Esophagus squamous epithelium (tissue), 5 donors: ENCODE results near the gene SMARCD1. TPM values are rescaled to one million over a fixed set of nuclear protein-coding genes. Genes with fewer than 3 reads are reported as not detected.

Experiments
- DNase-seq: peaks from one replicate; lab custom pipeline; 2025; lab: John Stamatoyannopoulos, UW
- H3K27ac ChIP-seq, 4 donors: fragments of 200-600 bp; sonication (generic); one replicate each; pipeline ENCODE4 v1.5.1; 2016 to 2019; ENCODE audit warnings: mild to moderate bottlenecking in 1 of 4
- H3K27me3 ChIP-seq, 4 donors: fragments of 200-600 bp; sonication (generic); 1 replicate in 3 of 4; 2 replicates in 1 of 4; pipeline versions ENCODE4 v1.5.1 to v1.6.0; 2017 to 2021; ENCODE audit warnings: antibody characterized with exemption in 1 of 4
- H3K36me3 ChIP-seq, 3 donors: fragments of 200-600 bp; sonication (generic); one replicate each; pipeline ENCODE4 v1.5.1; 2016 to 2019
- H3K4me1 ChIP-seq, 3 donors: fragments of 200-600 bp; sonication (generic); one replicate each; pipeline ENCODE4 v1.5.1; 2017 to 2019
- H3K4me3 ChIP-seq, 4 donors: fragments of 200-600 bp; sonication (generic); 1 replicate in 3 of 4; 2 replicates in 1 of 4; pipeline ENCODE4 v1.5.1; 2016 to 2019; ENCODE audit warnings: mild to moderate bottlenecking in 2 of 4, moderate library complexity in 1 of 4
- H3K9me3 ChIP-seq, 3 donors: fragments of 200-600 bp; sonication (generic); one replicate each; pipeline ENCODE4 v1.5.1; 2016 to 2019
- POLR2A ChIP-seq, 4 donors: fragments of 450-650 bp; IDR thresholded peaks; one replicate each; pipeline ENCODE4 v1.6.1; 2017; ENCODE audit warnings: antibody characterized with exemption in 4 of 4, mild to moderate bottlenecking in 4 of 4, moderate library complexity in 3 of 4
- WGBS, 2 donors: methylation state at CpG; one replicate each; pipeline ENCODE4 v1.1.5; 2018; 5-methylcytosine and 5-hydroxymethylcytosine counted together
- intact Hi-C: fragments of 100-400 bp; cut with DNase I; formaldehyde crosslinking; loops from one replicate; pipeline ENCODE4 v1.15.0; 2022
- total RNA-seq, 4 donors: library from RNA; depleted of rRNA; stranded (reverse); fragments of >200 nt; gene quantifications; one replicate each; pipeline ENCODE4 v1.1.0, GENCODE V29; 2016
- TF ChIP-seq, protein P1 (sequence below), 6 experiments: fragments of 450-650 bp in 4 of 6; fragments of 200-600 bp in 2 of 6; sonication (generic) in 2 of 6; IDR thresholded peaks; one replicate each; pipeline ENCODE4 v1.5.1; 2016 to 2019; ENCODE audit warnings: antibody characterized with exemption in 6 of 6, mild to moderate bottlenecking in 4 of 6, moderate library complexity in 4 of 6
- donor health status: DM: yes; HTN: yes; CAD: no.

The SMARCD1 gene
- total RNA-seq, 4 donors from 2014 or later = 34.5 to 67.8 (median 46.5) TPM

GRCh38 chr12:50101663-50102062 is 16.5 kb downstream of the SMARCD1 start:
- intact Hi-C loops = no loop called here
- H3K36me3 ChIP-seq = peaks cover 23 to 51% (median 24%) of the 10 kb centered on the region in 3 donors

DNA sequence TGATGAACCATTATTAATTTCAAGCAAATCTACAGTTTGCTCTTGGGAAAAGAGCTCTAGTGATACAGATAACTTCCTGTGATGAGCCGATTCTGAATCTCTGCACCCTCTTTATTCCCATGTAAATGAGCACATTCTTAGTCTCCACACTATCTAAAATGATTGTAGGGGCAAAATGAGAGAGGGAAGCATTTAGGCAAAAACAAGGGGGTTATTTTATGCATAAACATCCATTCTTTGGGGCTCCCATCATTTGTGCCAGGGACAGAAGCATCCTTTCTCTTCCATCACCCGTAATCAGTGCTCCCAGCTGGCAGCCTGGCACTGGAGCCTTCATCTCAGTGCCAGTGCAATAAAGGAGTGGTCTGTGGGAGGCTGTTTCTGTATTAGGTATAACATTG is 17.0 kb downstream of the SMARCD1 start:
- no peak for DNase-seq
- intact Hi-C loops = no loop called here
- WGBS, 2 donors = 78 to 85% methylated on average over 2 of the region's 2 CpGs
- TF ChIP-seq, protein P1, sequence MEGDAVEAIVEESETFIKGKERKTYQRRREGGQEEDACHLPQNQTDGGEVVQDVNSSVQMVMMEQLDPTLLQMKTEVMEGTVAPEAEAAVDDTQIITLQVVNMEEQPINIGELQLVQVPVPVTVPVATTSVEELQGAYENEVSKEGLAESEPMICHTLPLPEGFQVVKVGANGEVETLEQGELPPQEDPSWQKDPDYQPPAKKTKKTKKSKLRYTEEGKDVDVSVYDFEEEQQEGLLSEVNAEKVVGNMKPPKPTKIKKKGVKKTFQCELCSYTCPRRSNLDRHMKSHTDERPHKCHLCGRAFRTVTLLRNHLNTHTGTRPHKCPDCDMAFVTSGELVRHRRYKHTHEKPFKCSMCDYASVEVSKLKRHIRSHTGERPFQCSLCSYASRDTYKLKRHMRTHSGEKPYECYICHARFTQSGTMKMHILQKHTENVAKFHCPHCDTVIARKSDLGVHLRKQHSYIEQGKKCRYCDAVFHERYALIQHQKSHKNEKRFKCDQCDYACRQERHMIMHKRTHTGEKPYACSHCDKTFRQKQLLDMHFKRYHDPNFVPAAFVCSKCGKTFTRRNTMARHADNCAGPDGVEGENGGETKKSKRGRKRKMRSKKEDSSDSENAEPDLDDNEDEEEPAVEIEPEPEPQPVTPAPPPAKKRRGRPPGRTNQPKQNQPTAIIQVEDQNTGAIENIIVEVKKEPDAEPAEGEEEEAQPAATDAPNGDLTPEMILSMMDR (IDR thresholded peaks at IDR 0.05) = no peak
- no peak for TF ChIP-seq POLR2A (IDR thresholded peaks at IDR 0.05)
- H3K4me1 ChIP-seq = peaks cover 17 to 36% (median 20%) of the 10 kb centered on the region in 3 donors
- H3K4me3 ChIP-seq = no peak overlapping the region
- no peak overlapping the region for H3K27ac ChIP-seq
- no peaks in the 10 kb centered on the region for H3K27me3 ChIP-seq
- peaks cover 19 to 46% (median 20%) of the 10 kb centered on the region in 3 donors for H3K36me3 ChIP-seq
- no peaks in the 10 kb centered on the region for H3K9me3 ChIP-seq

More at GRCh38 chr12:50101663-50102062, 16.5 kb downstream of the SMARCD1 start:
- WGBS, 2 donors = 73 to 77% methylated on average over 3 of the region's 3 CpGs
- DNase-seq = no peak
- Histone ChIP-seq H3K9me3 (no peaks in the 10 kb centered on the region), H3K4me1 (peaks cover 17 to 36% (median 20%) of the 10 kb centered on the region in 3 donors), H3K4me3 (no peak overlapping the region), H3K27me3 (no peaks in the 10 kb centered on the region), H3K27ac (no peak overlapping the region)
- TF ChIP-seq, protein P1 (IDR thresholded peaks at IDR 0.05) = peak in 4 of 6 experiments; percentile 37 to 43 (median 40)
- TF ChIP-seq POLR2A (IDR thresholded peaks at IDR 0.05) = no peak

GRCh38 chr12:50102646-50103309 is 17.6 kb downstream of the SMARCD1 start:
- intact Hi-C loops = no loop called here

DNA sequence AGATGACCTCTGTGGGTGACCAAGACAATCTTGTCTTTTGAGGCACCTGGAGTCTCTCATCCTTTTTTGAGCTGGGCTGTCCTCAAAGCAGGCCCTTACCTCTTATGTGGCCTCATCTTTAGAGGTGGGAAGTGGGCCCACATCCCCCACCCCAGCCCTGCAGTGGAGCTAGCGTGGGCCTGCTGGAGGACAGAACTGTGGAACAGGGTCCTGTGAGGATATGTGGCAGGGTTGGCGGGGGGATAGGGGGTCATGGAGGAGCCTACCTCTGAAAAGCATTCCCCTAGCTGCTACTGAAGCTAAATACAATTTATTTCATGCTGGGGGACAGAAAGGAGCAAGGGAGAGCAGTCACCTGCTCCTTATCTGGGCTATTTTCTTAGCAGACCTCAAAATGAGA is 18.2 kb downstream of the SMARCD1 start:
- H3K27ac ChIP-seq = peak overlapping the region in 3 of 4 donors; percentile 5 to 26 (median 24)
- peaks cover 9 to 34% (median 12%) of the 10 kb centered on the region in 3 donors for H3K36me3 ChIP-seq
- H3K9me3 ChIP-seq = no peaks in the 10 kb centered on the region
- intact Hi-C loops = no loop called here
- TF ChIP-seq POLR2A (IDR thresholded peaks at IDR 0.05) = no peak
- TF ChIP-seq, protein P1 (IDR thresholded peaks at IDR 0.05) = no peak
- 100% methylated on average over 1 of the region's 2 CpGs; no CpG with 5 or more reads in 1 of the 2 donors for WGBS, 2 donors
- DNase-seq = no peak
- H3K4me3 ChIP-seq = no peak overlapping the region
- no peaks in the 10 kb centered on the region for H3K27me3 ChIP-seq
- H3K4me1 ChIP-seq = peaks cover 17 to 36% (median 20%) of the 10 kb centered on the region in 3 donors

More at GRCh38 chr12:50102646-50103309, 17.6 kb downstream of the SMARCD1 start:
- Histone ChIP-seq H3K4me1 (peaks cover 17 to 36% (median 20%) of the 10 kb centered on the region in 3 donors), H3K27ac (no peak overlapping the region), H3K27me3 (no peaks in the 10 kb centered on the region), H3K4me3 (no peak overlapping the region), H3K36me3 (peaks cover 14 to 39% (median 16%) of the 10 kb centered on the region in 3 donors), H3K9me3 (no peaks in the 10 kb centered on the region)
- WGBS, 2 donors = 75 to 79% methylated on average over 4 to 7 of the region's 8 CpGs
- TF ChIP-seq POLR2A (IDR thresholded peaks at IDR 0.05) = no peak
- TF ChIP-seq, protein P1 (IDR thresholded peaks at IDR 0.05) = no peak
- DNase-seq = no peak

DNA sequence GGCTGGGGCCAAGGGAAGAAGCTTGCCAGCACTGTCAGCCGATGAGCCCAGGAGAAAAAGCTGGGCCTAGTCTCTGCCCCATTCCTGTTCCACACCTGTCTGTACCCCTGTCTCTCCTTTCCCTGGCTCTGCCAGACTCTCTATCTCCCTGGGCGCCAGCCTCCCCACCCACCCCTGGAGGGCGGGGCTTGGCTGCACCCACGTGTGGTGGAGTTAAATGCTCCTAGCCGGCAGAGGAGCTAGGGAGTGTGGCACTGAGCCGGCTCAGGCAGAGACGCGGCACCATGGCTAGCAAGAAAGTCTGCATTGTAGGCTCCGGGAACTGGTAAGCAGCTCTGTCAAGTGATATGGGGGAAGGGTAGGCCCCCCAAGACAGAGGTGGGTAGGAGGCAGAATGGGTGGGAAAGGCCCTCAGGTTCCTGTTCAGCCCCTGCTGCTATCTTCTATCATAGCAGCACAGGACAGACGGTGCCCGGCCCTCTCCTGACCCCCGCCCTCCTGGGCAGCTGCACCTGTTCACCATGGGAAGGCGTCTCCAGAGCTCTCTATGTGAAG is 18.7 kb downstream of the SMARCD1 start, which contains the start of gene GPD1:
TSS of gene GPD1 (plus strand) at position 242 of the 555 bp plus-strand sequence. CDS start at position 285, 43 bp downstream.
- H3K4me1 ChIP-seq = peaks cover 17 to 36% (median 20%) of the 10 kb centered on the region in 3 donors
- no peak within 1 kb of the TSS for H3K4me3 ChIP-seq
- 2 to 36% methylated on average over 5 to 8 of the region's 13 CpGs for WGBS, 2 donors
- intact Hi-C loops = no loop called here
- no peaks in the 10 kb centered on the region for H3K9me3 ChIP-seq
- no peaks in the 10 kb centered on the region for H3K27me3 ChIP-seq
- peaks cover 4 to 29% (median 7%) of the 10 kb centered on the region in 3 donors for H3K36me3 ChIP-seq
- peak within 1 kb of the TSS in 3 of 4 donors; percentile 5 to 26 (median 24) for H3K27ac ChIP-seq
- TF ChIP-seq, protein P1 (IDR thresholded peaks at IDR 0.05) = no peak
- TF ChIP-seq POLR2A (IDR thresholded peaks at IDR 0.05) = no peak
- DNase-seq = no peak
